D721Med (cell line): Measurements from ENCODE around the gene RSF1.

Source experiments
- DNase-seq: peaks from one replicate; pipeline ENCODE4 v3.0.0; 2011; ENCODE audit warnings: low spot score; ENCODE audit not compliant: insufficient read length
- FAIRE-seq: peaks from 2 replicates; lab custom pipeline; 2011; peaks lifted over from hg19 to GRCh38; lab: Jason Lieb, UNC
- TF ChIP-seq, protein P1 (sequence below): IDR thresholded peaks from 2 replicates; pipeline ENCODE4 v1.5.1; 2012; ENCODE audit warnings: mild to moderate bottlenecking, control low read depth; ENCODE audit not compliant: insufficient read depth; ENCODE audit errors: missing control alignments

The RSF1 gene

DNA sequence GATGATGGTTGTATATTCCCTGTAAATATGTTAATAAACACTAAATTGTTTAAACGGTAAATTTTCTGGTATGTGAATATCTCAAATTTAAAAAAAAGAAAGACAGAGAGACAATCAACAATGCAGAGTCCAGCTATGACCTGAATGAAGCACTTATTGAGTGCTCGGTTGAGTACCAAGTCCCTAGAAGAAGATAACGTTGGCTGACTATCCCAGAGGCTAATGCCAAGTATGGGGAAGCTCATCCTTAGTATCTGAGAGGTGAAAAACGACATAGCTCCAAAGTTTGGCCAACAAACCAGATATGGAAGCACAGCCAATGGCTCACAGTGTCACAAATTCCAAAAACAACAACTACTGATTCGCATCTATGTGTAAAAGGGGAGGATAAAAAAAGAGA lies 71.3 kb downstream of the RSF1 start:
- DNase-seq: no peak
- TF ChIP-seq, protein P1, sequence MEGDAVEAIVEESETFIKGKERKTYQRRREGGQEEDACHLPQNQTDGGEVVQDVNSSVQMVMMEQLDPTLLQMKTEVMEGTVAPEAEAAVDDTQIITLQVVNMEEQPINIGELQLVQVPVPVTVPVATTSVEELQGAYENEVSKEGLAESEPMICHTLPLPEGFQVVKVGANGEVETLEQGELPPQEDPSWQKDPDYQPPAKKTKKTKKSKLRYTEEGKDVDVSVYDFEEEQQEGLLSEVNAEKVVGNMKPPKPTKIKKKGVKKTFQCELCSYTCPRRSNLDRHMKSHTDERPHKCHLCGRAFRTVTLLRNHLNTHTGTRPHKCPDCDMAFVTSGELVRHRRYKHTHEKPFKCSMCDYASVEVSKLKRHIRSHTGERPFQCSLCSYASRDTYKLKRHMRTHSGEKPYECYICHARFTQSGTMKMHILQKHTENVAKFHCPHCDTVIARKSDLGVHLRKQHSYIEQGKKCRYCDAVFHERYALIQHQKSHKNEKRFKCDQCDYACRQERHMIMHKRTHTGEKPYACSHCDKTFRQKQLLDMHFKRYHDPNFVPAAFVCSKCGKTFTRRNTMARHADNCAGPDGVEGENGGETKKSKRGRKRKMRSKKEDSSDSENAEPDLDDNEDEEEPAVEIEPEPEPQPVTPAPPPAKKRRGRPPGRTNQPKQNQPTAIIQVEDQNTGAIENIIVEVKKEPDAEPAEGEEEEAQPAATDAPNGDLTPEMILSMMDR: no peak
- no peak for FAIRE-seq

DNA sequence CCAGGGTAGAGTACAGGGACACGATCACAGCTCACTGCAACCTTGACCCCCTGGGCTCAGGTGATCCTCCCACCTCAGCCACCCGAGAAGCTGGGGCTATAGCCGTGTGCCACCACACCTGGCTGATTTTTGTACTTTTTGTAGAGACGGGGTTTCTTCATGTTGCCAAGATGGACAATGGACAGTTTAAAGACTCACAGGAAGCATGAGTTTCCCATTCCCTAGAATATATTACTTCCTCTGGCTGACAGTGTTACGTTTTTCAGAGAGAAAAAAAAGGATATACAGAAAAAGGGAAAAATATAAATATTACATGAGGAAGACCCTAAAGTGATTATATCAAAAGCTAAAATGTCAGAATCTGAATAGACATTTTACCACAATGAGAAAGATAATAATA lies 72.3 kb downstream of the RSF1 start:
- no peak for FAIRE-seq
- DNase-seq: no peak
- TF ChIP-seq, protein P1: no peak

DNA sequence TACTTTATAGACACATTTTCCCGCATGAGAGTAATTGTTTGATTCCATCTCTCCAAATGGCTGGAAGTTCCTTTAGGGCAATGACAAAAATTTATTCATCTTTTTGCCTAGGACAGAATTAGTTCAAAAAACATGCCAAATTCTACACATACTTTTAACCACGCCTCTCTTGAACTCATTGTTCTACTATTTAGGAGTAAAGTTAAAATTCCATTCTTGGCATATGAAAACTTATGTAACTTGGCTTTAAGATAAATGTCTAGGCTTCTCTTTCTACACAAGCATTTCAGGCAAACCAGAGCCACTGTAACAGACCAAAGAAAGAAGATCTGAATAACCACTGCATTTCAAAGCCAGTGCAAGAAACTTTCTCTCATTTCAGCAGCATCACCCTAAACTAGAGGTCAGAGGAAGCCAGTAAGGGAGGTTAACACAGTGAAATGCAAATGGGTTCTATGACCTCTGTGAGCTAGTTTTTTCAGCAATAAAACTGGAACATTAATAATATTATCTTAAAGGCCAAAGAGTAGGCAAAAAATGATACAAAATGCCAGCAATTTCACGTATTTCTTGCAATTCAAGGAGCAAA lies 73.0 kb downstream of the RSF1 start:
- DNase-seq (no peak), FAIRE-seq (no peak)
- TF ChIP-seq, protein P1: no peak

DNA sequence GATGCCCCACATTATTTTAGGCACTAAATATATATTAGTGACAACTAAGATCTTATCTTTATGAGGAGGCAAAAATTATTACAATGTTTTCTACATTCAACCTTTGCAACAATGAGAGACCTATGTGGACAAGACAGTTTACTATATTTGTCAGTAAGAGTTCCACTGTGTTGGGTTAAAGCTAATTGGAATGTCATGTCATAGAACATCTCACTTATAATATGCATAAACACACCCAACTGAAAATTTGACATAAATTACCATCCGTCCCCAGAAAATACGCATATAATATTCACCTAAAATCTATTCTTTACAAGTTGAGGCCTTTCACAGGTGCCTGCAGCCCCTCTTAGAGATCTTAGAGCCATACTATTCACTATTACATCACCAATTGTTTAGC lies 84.0 kb downstream of the RSF1 start:
- no peak for FAIRE-seq
- no peak for DNase-seq
- TF ChIP-seq, protein P1: no peak

DNA sequence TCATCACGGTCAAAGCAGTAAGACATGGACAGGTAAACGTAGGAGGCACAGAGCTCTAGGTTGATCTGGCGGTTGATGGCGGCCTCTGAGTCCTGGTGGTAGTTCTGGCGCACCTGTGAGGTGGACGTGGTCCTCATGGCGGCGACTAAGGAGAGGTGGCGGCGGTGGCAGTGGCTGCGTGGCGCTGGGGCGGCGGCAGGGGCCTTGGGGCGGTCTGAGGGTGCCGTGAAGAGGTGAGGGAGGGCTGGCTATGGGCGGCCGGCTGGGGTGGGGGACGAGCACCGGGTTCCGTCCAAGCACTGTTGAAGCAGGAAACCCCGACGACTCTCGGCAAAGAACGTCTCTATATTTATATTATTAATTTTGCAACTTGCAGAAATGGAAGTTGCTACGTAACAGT lies 85.6 kb downstream of the RSF1 start:
- no peak for FAIRE-seq
- DNase-seq: no peak
- TF ChIP-seq, protein P1: no peak

DNA sequence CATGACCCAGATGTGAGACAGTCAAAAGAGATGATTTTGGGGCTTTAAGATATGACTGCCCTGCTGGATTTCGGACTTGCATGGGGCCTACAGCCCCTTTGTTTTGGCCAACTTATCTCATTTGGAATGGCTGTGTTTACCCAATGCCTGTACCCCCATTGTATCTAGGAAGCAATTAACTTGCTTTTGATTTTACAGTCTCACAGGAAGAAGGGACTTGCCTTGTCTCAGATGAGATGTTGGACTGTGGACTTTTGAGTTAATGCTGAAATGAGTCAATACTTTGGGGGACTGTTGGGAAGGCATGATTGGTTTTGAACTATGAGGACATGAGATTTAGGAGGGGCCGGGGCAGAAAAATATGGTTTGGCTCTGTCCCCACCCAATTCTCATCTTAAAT lies 88.4 kb downstream of the RSF1 start:
- TF ChIP-seq, protein P1: no peak
- DNase-seq: no peak
- no peak for FAIRE-seq

DNA sequence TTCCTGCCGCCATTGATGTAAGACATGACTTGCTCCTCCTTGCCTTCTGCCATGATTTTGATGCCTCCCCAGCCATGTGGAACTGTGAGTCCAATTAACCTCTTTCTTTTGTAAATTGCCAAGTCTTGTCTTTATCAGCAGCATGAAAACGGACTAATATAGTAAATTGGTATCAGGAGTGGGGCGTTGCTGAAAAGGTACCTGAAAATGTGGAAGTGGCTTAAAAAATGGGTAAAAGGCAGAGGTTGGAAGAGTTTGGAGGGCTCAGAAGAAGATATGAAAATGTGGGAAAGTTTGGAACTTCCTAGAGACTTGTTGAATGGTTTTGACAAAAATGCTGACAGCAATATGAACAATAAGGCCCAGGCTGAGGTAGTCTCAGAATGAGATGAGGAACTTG lies 89.7 kb downstream of the RSF1 start:
- TF ChIP-seq, protein P1: no peak
- FAIRE-seq (no peak), DNase-seq (no peak)
